GM21515 (cell line): Measurements from ENCODE around the gene AFTPH.
A peak's percentile ranks its signal among the peaks of the same experiment; 100 is the strongest.
"Not testable (repeated sequence)": the region's sequence is repeated elsewhere in the genome, so short reads cannot be mapped to it uniquely, and the experiment has no call there.

ENCODE experiments used
- ATAC-seq: cut with Tn5 transposase; IDR thresholded peaks from one replicate; pipeline ENCODE4 v1.9.1; 2021; ENCODE audit not compliant: unreplicated experiment

AFTPH gene

GRCh38 chr2:64492821-64493220 lies 31.3 kb upstream of the AFTPH start:
- no peak for ATAC-seq

DNA sequence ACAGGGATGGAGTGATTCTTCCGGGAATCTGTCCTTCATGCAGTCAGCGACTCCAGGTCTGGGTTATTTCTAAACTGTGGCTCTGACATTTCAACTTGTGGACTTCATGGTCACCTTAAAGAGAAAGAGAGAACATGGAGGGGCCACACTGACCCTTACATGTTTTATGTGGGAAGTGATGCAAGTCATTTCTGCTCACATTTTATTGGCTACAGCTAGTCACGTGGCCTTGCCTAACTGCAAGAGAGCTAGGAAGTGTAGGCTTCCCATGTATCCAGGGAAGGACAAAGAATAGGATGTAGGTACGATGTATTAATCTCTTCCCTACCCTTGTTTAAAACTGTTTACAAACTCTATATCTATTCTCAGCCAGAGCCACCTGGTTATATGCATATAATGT lies 30.3 kb upstream of the AFTPH start:
- no peak for ATAC-seq

GRCh38 chr2:64498438-64498837 lies 25.7 kb upstream of the AFTPH start:
- no peak for ATAC-seq

DNA sequence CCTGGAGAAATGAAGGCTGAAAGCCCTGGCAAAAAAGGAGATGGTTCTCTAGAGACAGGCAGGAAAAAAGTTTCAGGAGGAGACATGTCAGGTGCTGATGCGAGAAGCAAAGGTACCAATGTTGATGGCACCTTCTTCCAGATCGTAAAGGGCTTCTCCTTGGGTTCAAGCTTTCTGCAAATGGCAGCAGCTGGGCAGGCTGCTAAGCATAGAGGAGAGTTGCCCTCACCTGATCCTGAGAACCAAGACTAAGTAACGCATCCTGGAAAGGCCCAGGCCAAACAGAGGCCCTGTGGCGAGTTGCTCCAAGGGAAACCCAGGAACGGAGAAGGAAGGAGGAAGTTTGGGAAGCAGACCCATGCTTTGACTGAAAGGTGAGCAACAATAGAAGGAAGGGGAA lies 23.6 kb upstream of the AFTPH start:
- no peak for ATAC-seq

DNA sequence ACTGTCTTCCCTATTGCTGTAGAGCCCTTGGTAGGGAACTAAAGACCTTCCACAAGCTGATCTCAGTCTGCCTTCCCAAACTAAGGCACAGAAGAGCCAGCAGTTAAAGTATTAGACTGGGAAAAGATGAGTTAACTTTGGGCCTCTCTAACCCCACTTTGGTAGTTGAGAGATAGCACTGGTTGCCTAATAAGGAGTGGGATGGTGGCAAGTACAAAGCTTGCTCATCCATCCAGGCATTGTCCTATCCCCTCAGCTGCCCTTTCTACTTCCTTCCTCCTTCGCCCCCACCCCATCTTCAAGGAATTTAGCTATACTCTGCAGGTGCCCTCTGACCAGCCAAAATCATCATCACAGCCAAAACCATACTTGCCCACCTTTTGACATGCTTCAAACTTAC lies 22.2 kb upstream of the AFTPH start:
- ATAC-seq = no peak

DNA sequence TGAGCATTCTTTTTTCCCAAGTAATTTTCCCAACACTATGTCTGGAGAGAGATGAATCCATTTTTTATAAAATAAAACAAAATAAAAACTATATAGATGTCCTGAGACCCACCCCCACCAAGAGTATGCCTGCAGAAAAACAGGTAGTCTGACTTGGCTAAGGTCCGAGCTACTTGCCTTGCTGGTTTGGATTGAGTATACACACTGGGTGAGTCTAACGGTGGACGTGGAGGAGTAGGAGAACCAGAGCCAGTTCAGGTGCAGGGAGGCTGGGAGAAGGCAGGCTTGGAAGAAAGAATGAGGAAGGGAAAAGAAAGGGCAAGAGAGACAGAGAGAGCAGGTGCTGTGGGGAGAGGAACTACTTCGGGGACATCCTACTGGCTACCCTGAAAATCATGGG lies 21.3 kb upstream of the AFTPH start:
- ATAC-seq = no peak

GRCh38 chr2:64504774-64505720 lies 19.1 kb upstream of the AFTPH start:
- no peak for ATAC-seq

DNA sequence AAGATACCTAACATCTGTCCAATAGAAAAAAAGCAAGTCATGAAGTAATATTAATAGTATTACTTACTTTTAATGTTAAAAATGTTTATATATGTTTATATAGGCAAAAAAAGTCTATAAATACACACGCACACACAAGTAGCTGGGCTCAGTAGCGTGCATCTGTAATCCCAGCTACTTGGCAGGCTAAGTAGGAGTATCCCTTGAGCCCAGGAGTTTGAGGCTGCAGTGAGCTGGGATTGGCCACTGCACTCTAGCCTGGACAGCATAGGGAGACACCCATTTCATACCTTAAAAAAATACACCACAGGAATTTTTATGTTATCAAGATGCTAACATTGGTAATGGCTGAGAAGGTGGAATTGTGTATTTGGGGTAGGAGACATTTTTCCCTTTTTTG lies 17.4 kb upstream of the AFTPH start:
- no peak for ATAC-seq

DNA sequence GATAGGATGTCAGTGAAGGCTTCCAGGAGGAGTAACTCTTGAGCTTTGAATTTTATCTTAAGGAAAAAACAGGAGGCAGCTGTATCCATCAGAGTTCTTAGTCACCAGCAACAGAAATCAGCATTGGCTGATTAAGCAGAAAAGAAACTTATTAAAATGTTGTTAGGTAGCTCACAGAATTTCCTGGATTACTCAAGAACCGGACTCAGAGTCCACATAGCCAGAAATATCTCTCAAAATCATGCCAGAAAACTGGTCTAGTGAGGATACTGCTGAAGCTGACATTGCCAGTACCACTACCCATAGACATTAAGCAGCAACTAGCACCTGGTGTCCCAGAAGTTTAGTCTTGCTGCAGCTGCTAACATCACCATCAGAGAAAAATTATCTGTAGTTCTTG lies 10.1 kb upstream of the AFTPH start:
- no peak for ATAC-seq

DNA sequence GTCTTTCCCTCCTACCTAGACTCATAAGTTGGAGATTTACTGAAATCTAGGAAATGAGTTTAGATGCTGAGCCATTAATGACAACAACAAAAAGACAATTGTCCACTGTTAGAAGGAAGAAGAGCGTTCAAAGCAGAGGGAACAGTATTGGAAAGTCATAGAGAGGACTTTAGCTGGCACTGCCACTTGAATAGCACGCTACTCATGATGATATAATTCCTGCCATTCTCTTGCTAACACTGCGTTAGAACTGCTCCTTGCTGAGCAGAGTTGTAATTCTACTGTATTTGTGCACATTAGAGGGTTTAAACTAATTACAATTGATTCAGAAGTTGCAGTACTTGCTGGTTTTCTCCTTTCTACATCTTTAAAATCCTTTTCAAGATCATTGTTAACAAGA lies 9.0 kb upstream of the AFTPH start:
- no peak for ATAC-seq

DNA sequence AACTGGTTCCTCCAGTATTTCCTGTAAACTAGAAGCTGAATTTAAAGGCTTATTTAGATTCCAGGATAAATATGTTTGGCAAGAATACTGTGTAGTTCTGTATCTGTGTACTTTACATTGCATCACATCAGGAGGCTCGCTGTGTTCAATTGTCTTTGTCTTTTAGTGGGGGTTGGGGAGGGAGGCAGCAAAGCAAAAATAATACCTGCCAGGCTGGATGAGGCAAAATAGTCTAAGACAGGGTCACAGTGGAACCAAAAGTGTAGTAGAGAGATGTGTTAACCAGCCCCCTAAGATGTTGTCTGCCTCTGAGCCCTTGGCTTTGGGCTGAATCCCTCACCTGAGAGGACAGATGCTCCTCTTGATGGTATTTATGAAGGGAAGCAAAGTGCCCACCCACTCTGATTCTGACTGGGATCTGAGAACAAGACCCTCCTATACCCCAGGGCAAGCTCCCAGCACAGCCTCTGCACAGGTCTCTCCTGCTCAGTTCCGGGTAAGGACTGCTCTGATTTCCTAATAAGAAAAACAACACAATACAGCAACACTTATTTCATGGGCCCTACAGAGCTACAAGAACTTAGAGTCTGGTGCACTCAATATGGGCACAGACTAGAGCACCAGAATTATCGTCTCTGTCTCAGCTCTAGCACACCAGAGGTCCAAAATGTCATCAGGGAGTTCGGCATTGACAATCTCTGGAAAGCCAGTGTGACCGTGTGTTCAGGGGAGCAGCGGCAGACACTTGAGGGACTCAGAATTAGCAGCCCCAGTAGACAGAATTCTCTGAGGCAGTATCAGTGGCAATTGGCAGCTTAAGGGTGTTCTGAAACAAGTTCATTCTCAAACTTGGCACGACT lies 7.2 kb upstream of the AFTPH start:
- ATAC-seq = no peak

DNA sequence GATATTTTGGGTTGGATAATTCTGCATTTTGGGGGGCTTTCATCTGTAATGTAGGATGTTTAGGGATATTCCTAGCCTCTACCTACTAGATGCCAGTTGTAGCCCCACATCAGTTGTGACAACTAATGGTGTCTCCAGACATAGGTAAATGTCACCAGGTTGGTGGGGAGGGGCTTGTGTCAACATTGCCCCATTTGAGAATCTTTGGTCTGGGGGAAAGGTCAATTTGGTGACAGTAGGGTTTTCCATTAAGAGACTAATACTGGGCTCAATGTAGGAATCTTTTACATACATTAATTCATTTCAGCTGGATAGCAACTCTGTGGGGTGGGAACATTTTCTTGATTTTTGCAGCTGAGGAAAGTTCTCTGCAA lies 6.6 kb upstream of the AFTPH start:
- ATAC-seq = no peak

DNA sequence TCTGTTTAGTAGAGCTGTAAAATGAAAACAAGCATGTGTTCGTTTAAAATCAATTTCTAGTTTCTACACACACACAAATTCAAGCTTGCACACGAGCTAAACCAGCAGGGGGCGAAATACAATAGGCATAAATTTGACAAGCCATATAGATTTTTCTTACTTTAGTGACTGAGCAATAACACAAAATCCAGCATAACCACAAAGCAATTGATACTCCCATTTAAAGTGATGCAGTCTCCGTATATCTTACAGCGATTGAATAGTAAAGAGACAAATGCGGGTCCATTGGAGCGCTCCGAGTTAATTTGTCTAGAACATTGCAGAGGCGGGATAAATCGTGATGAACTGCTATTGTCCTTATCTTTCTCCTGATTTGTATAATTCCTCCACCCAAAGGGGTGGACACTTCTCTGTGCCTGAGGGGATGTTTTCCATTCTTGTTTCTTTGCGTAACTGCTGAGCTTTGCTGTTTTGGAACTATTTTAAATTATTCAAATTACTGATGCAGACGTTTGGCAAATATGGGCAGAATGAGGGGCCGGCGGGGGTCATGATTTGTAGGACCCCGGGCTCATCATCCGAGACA lies 1.2 kb upstream of the AFTPH start:
- ATAC-seq = no peak

- ATAC-seq = peak; percentile 26
Measured at GRCh38 chr2:64524604-64525316, 632 bp downstream of the AFTPH start.

- ATAC-seq = no peak
Measured at GRCh38 chr2:64525317-64525613, 1.1 kb downstream of the AFTPH start.

GRCh38 chr2:64526034-64526433 lies 1.9 kb downstream of the AFTPH start:
- no peak for ATAC-seq

DNA sequence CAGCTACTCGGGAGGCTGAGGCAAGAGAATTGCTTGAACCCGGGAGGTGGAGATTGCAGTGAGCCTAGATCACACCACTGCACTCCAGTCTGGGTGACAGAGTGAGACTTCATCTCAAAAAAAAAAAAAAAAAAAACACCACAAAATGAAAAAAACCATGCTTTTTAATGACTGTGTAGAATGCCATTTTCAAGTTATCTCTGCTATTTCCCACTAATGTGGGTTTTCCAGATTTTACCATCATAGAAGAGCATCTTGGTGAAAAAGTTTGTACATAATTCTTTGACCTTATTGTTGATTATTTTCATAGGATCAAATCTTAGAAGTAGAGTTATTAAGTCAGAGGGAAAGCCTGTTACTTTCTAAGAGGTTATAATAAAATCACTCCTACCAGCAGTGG lies 6.8 kb downstream of the AFTPH start:
- ATAC-seq = not testable (repeated sequence)

DNA sequence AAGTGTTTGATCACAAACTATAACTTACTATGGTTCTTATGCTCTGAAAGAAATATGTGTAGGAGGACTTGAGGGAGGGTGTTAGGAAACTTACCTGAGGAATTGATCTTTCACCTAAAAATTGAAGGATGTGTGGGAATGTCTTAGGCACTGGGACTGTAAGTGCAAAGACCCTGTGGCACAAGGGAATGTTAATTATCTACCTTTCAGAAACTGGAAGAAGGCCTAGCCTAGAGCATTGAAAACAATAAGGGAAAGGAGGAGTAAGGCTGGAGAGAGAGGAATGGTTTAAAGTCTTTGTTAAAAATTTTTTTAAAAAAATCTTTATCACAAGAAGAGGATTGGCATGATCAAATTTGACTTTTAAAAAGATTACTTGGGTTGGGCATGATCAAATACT lies 7.9 kb downstream of the AFTPH start:
- no peak for ATAC-seq

GRCh38 chr2:64533882-64534281 lies 9.8 kb downstream of the AFTPH start:
- no peak for ATAC-seq

DNA sequence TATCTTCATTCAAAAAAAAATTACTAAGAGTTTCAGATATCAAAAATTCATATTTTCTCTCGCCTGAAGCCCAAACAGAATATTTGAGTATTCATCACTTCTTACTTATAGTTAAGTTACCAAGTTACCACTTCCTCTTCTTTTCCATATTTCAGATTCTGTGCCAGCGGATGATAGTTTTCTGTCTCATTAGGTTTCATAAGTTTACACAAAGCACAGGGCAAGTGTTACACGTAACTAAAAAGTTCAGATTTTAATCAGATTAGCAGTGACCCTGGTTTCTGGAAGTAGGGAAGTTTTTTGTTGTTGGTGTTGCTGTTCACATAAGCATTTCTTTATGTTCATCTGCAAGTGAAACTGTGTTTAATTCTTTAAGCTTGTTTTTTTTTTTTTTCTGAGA lies 10.2 kb downstream of the AFTPH start:
- no peak for ATAC-seq

GRCh38 chr2:64535024-64535423 lies 10.9 kb downstream of the AFTPH start:
- no peak for ATAC-seq
